K562 (cell line): ENCODE data around the gene CCDC18. TPM values are rescaled to one million over a fixed set of nuclear protein-coding genes. Genes with fewer than 3 reads are reported as not detected.

Experiments
- ATAC-seq: fragments of 200-7000 bp; cut with Tn5 transposase; 3 replicates; pipeline ENCODE4 v1.9.1; 2020; ENCODE audit warnings: moderate library complexity
- BruUV-seq: library from RNA; stranded (reverse); fragments of 400-500 nt; replicated peaks from 2 replicates; lab custom pipeline; 2021; lab: Mats Ljungman, UMichigan
- CTCF ChIA-PET: fragments of 300-600 bp; formaldehyde crosslinking; extraction: SDS; loops from one replicate; lab custom pipeline; 2021; ENCODE audit warnings: low intra/inter-chr PET ratio; lab: Yijun Ruan, JAX
- POLR2A ChIA-PET: fragments of 300-600, 350-650 bp; sonication (Branson Sonifier 250); formaldehyde crosslinking; extraction: SDS; loops from one replicate; lab custom pipeline; 2021; ENCODE audit warnings: antibody characterized with exemption, inconsistent platforms; lab: Yijun Ruan, JAX
- DNase-seq, 4 experiments: peaks; one replicate each; pipeline versions ENCODE4 v3.0.0 to v3.0.0-alpha.2; 2011 to 2018; ENCODE audit warnings: low spot score in 3 of 4, mixed read lengths in 3 of 4; ENCODE audit errors: extremely low read depth in 1 of 4
- FAIRE-seq: peaks from 2 replicates; lab custom pipeline; 2011; peaks lifted over from hg19 to GRCh38; lab: Jason Lieb, UNC
- H2AFZ ChIP-seq: 2 replicates; pipeline ENCODE4 v1.6.0; 2011; ENCODE audit warnings: low read depth, low read length, control low read depth, inconsistent platforms
- H3K27ac ChIP-seq: fragments of 200-600 bp; 3 replicates; pipeline ENCODE4 v1.8.0; 2011; ENCODE audit warnings: low read depth, mild to moderate bottlenecking, control low read depth, inconsistent platforms, low read length, moderate library complexity, mixed read lengths; ENCODE audit errors: extremely low read depth
- H3K27me3 ChIP-seq, 2 experiments: fragments of 300-600 bp in 1 of 2; 2 replicates in 1 of 2; 3 replicates in 1 of 2; pipeline versions ENCODE4 v1.6.0 to v1.8.0; 2011; ENCODE audit warnings: inconsistent platforms in 2 of 2, low read length in 2 of 2, mild to moderate bottlenecking in 1 of 2, mixed read lengths in 1 of 2, moderate library complexity in 1 of 2; ENCODE audit not compliant: control insufficient read depth in 2 of 2, insufficient read depth in 2 of 2
- H3K36me3 ChIP-seq: fragments of 300-600 bp; 3 replicates; pipeline ENCODE4 v1.8.0; 2011; ENCODE audit warnings: mild to moderate bottlenecking, low read length, inconsistent platforms; ENCODE audit not compliant: control insufficient read depth, insufficient read depth
- H3K4me1 ChIP-seq, 2 experiments: fragments of 200-600 bp in 1 of 2; replicated peaks in 1 of 2; 2 replicates in 1 of 2; 3 replicates in 1 of 2; pipeline versions ENCODE4 v1.5.1 to v1.8.0; 2011; ENCODE audit warnings: inconsistent platforms in 2 of 2, low read length in 2 of 2, mild to moderate bottlenecking in 1 of 2, mixed read lengths in 1 of 2, moderate library complexity in 1 of 2; ENCODE audit not compliant: control insufficient read depth in 2 of 2, insufficient read depth in 2 of 2
- H3K4me2 ChIP-seq: 2 replicates; pipeline ENCODE4 v1.6.1; 2011; ENCODE audit warnings: low read length, control low read depth, inconsistent platforms, mixed read lengths; ENCODE audit not compliant: insufficient read depth
- H3K4me3 ChIP-seq: fragments of 200-600 bp; sonication (generic), shearing (Covaris generic); 2 replicates; pipeline ENCODE4 v1.5.1; 2016; ENCODE audit warnings: control low read depth, inconsistent platforms
- H3K79me2 ChIP-seq: fragments of 200-600 bp; 3 replicates; pipeline ENCODE4 v1.8.0; 2011; ENCODE audit warnings: low read length, inconsistent platforms; ENCODE audit not compliant: control insufficient read depth, insufficient read depth
- H3K9ac ChIP-seq, 2 experiments: 2 replicates each; pipeline versions ENCODE4 v1.6.0 to v1.6.1; 2011; ENCODE audit warnings: low read depth in 2 of 2, low read length in 2 of 2, control low read depth in 1 of 2, inconsistent platforms in 1 of 2, mild to moderate bottlenecking in 1 of 2, mixed read lengths in 1 of 2; ENCODE audit not compliant: insufficient read depth in 1 of 2
- H3K9me1 ChIP-seq: one replicate; pipeline ENCODE4 v1.6.0; 2011; ENCODE audit warnings: inconsistent platforms, mild to moderate bottlenecking, low read length, moderate library complexity; ENCODE audit not compliant: control insufficient read depth, insufficient read depth
- H3K9me3 ChIP-seq: replicated peaks from 2 replicates; pipeline ENCODE4 v1.5.1; 2011; ENCODE audit warnings: low read depth, low read length, inconsistent platforms; ENCODE audit not compliant: control insufficient read depth, insufficient read depth
- H4K20me1 ChIP-seq: replicated peaks from 2 replicates; pipeline ENCODE4 v1.6.1; 2011; ENCODE audit warnings: low read length, inconsistent platforms, mixed read lengths; ENCODE audit not compliant: control insufficient read depth, insufficient read depth
- CEBPB ChIP-seq: fragments of 450-650 bp; IDR thresholded peaks from 2 replicates; pipeline ENCODE4 v1.6.1; 2016; ENCODE audit warnings: missing genetic modification characterization, missing compliant biosample characterization
- CEBPG ChIP-seq, 3 experiments: fragments of 200-800 bp in 1 of 3; sonication (Bioruptor generic) in 1 of 3; sonication (generic) in 1 of 3; formaldehyde crosslinking in 1 of 3; IDR thresholded peaks in 2 of 3; conservative IDR thresholded peaks in 1 of 3; 2 replicates each; pipeline versions ENCODE4 v1.6.1 to v1.8.0; 2016 to 2022; ENCODE audit warnings: missing compliant biosample characterization in 2 of 3, missing genetic modification characterization in 2 of 3, mild to moderate bottlenecking in 1 of 3, missing genetic modification reagents in 1 of 3
- ZNF239 ChIP-seq: fragments of 250-450 bp; sonication (Bioruptor Pico); IDR thresholded peaks from 2 replicates; pipeline ENCODE4 v1.4.0; 2020; ENCODE audit warnings: mild to moderate bottlenecking
- ZNF444 ChIP-seq: fragments of 250-450 bp; sonication (Bioruptor Pico); IDR thresholded peaks from 2 replicates; pipeline ENCODE4 v1.4.0; 2020; ENCODE audit warnings: mild to moderate bottlenecking, moderate library complexity
- WGBS: fragments of 100-300 bp; shearing (Covaris generic); methylation state at CpG from one replicate; pipeline ENCODE4 v1.1.6; 2016; ENCODE audit warnings: low coverage, mixed read lengths; ENCODE audit not compliant: insufficient coverage; ENCODE audit errors: missing lambda C conversion rate; 5-methylcytosine and 5-hydroxymethylcytosine counted together
- in situ Hi-C: fragments of 300-500 bp; cut with MboI; formaldehyde crosslinking; loops from 4 replicates; pipeline ENCODE4 v1.15.0; 2018; ENCODE audit warnings: inconsistent platforms, mixed read lengths
- intact Hi-C: fragments of 100-400 bp; cut with micrococcal nuclease; formaldehyde crosslinking; loops from 2 replicates; pipeline ENCODE4 v1.14.2; 2022
- polyA plus RNA-seq, 8 experiments: library from polyadenylated mRNA; depleted of rRNA in 4 of 8; stranded (reverse) in 5 of 8; unstranded in 3 of 8; fragments of >200 nt; fragmentation: Nextera tagmentation in 2 of 8; fragmentation: Illumina TruSeq in 1 of 8; extraction: Ambion mirVana in 2 of 8; extraction: Trizol in 1 of 8; gene quantifications; 2 replicates each; pipeline versions ENCODE4 v1.2.1 to v1.2.3, GENCODE V29; 2011 to 2014; ENCODE audit warnings: inconsistent platforms in 1 of 8, missing spikeins in 1 of 8
- total RNA-seq, 7 experiments: library from RNA; depleted of rRNA in 6 of 7; stranded (reverse); fragments of >200 nt in 6 of 7; fragmentation: Illumina TruSeq in 2 of 7; extraction: Trizol in 2 of 7; gene quantifications; 2 replicates each; pipeline versions ENCODE4 v1.2.1 to v1.2.3, GENCODE V29; 2011 to 2021; ENCODE audit warnings: low replicate concordance in 1 of 7
- TF ChIP-seq, protein P1 (sequence below), 2 experiments: fragments of 450-650 bp in 1 of 2; sonication (generic) in 1 of 2; formaldehyde crosslinking in 1 of 2; IDR thresholded peaks in 1 of 2; conservative IDR thresholded peaks in 1 of 2; 2 replicates each; pipeline versions ENCODE4 v1.6.1 to v1.8.1; 2016 to 2023; ENCODE audit warnings: mild to moderate bottlenecking in 2 of 2, moderate library complexity in 2 of 2, inconsistent platforms in 1 of 2, missing genetic modification reagents in 1 of 2

Gene CCDC18
- total and polyA plus RNA-seq, 9 of the 15 experiments (the other 6 are each of a cell fraction or from before 2014, with no cell fraction given) = 19.5 to 34.2 (median 24.3) TPM

GRCh38 chr1:93205892-93206566, 25.5 kb downstream of the CCDC18 start:
- peaks cover 69% of the 10 kb centered on the region for H3K36me3 ChIP-seq
- H3K27me3 ChIP-seq = no peaks in the 10 kb centered on the region
- H3K27ac ChIP-seq = no peak overlapping the region
- intact Hi-C loops (no loop called here), in situ Hi-C loops (no loop called here)
- BruUV-seq = no TSS peak
- no peaks in the 10 kb centered on the region for H3K79me2 ChIP-seq
- no peaks in the 10 kb centered on the region for H4K20me1 ChIP-seq
- ChIA-PET POLR2A (no interaction called here), CTCF (no interaction called here)
- H3K4me1 ChIP-seq = no peaks in the 10 kb centered on the region
- no peak overlapping the region for H2AFZ ChIP-seq
- ATAC-seq (no peak), DNase-seq (no peak), FAIRE-seq (no peak)
- H3K9me1 ChIP-seq = no peaks in the 10 kb centered on the region
- H3K9me3 ChIP-seq = no peaks in the 10 kb centered on the region
- TF ChIP-seq CEBPB (tag) (peak; percentile 25; the same call in 1 of the 2 replicates), CEBPG (CRISPR knock-in tag; IDR thresholded peaks at IDR 0.05) (no peak), CEBPG (tag; conservative IDR thresholded peaks at IDR 0.05 in 1 of 2, IDR thresholded peaks at IDR 0.05 in 1 of 2) (peak; percentile 67 to 85), ZNF239 (CRISPR knock-in tag) (no peak), ZNF444 (CRISPR knock-in tag) (no peak)
- TF ChIP-seq, protein P1, sequence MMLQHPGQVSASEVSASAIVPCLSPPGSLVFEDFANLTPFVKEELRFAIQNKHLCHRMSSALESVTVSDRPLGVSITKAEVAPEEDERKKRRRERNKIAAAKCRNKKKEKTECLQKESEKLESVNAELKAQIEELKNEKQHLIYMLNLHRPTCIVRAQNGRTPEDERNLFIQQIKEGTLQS (IDR thresholded peaks at IDR 0.05) = peak; percentile 49; the same call in 1 of the 2 replicates
- TF ChIP-seq, protein P1 (CRISPR knock-in tag; conservative IDR thresholded peaks at IDR 0.05) = no peak
- 87% methylated on average over 6 of the region's 6 CpGs for WGBS
- H3K9ac ChIP-seq = no peak overlapping the region
- H3K4me2 ChIP-seq = no peak overlapping the region
- H3K4me3 ChIP-seq = no peak overlapping the region
